ENCODE results near the gene GJD4. TPM values are rescaled to one million over a fixed set of nuclear protein-coding genes. Genes with fewer than 3 reads are reported as not detected.

The GJD4 gene
- total and polyA plus RNA-seq, 2 donors (not counting 1 experiment from before 2014, with no cell fraction given) = not detected

GRCh38 chr10:35558276-35558675 is 46.9 kb upstream of the GJD4 start:
- TF ChIP-seq CTCF (IDR thresholded peaks at IDR 0.05) = no peak
- intact Hi-C loops (cut with micrococcal nuclease) = no loop called here
- Histone ChIP-seq H4K20me1 (ENCODE audit: control insufficient read depth, insufficient read depth, low read length, poor library complexity, severe bottlenecking) (no peaks in the 10 kb centered on the region), H3K9ac (ENCODE audit: low read length) (no peak overlapping the region), H3K27ac (ENCODE audit: low read length in 2 of 2) (no peak overlapping the region), H3K4me1 (ENCODE audit: control insufficient read depth in 2 of 2, insufficient read depth in 2 of 2, low read length in 2 of 2) (peaks cover 18% of the 10 kb centered on the region in 2 donors), H3K4me2 (replicated peaks; ENCODE audit: low read depth, low read length, poor library complexity, severe bottlenecking) (no peak overlapping the region), H2AFZ (ENCODE audit: insufficient read depth, low read depth, low read length, poor library complexity, severe bottlenecking) (no peak overlapping the region), H3K9me3 (ENCODE audit: control extremely low read depth in 1 of 3, control insufficient read depth in 2 of 3, insufficient read depth in 1 of 3, low read length in 2 of 3) (no peaks in the 10 kb centered on the region), H3K79me2 (ENCODE audit: control insufficient read depth, insufficient read depth, low read length) (peaks cover 3% of the 10 kb centered on the region), H3K4me3 (ENCODE audit: control extremely low read depth in 1 of 5, extremely low read depth in 1 of 5, insufficient read depth in 1 of 5, low read depth in 2 of 5, low read length in 4 of 5) (no peak overlapping the region), H3K36me3 (replicated peaks in 1 of 2; ENCODE audit: control extremely low read depth in 1 of 2, control insufficient read depth in 1 of 2, extremely low read depth in 1 of 2, insufficient read depth in 2 of 2, low read length in 1 of 2) (peaks cover 0 to 28% of the 10 kb centered on the region in 2 experiments), H3K27me3 (replicated peaks in 1 of 4; ENCODE audit: control extremely low read depth in 1 of 4, control insufficient read depth in 3 of 4, insufficient read depth in 4 of 4, low read length in 3 of 4) (no peaks in the 10 kb centered on the region)
- ATAC-seq (ENCODE audit: low read depth) (no peak), DNase-seq (no peak)
- Mint-ChIP-seq H3K4me3 (no peak overlapping the region), H3K4me1 (peaks cover 28% of the 10 kb centered on the region), H3K9me3 (ENCODE audit: insufficient read depth) (no peaks in the 10 kb centered on the region), H3K27ac (no peak overlapping the region), H3K27me3 (no peaks in the 10 kb centered on the region)
- POLR2A ChIA-PET = no interaction called here
- CTCF ChIA-PET = no interaction called here
- whole genome bisulfite sequencing (ENCODE audit: insufficient coverage) = no CpG with 5 or more reads among the region's 1 CpG

DNA sequence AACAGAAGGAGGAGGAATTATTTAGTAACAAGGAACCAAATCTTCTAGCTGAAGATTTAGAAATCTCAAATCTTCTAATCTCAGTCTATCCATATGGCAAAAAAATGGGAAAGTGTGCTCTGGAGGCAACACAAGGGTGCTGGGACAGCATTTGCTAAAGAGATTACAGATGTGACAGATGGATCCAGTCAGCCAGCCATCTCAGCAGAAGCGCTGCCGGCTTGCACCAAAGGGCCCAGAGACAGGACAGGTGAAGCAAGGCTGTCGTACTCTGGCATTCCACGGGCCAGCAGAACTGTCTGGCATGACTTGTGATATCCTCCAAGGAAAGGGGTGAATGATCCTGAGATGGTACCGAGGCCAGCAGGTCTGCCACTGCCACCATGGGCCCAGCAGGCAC is 45.7 kb upstream of the GJD4 start:
- H3K9me3 ChIP-seq (ENCODE audit: control extremely low read depth in 1 of 3, control insufficient read depth in 2 of 3, insufficient read depth in 1 of 3, low read length in 2 of 3) = no peaks in the 10 kb centered on the region
- H3K36me3 ChIP-seq (replicated peaks in 1 of 2; ENCODE audit: control extremely low read depth in 1 of 2, control insufficient read depth in 1 of 2, extremely low read depth in 1 of 2, insufficient read depth in 2 of 2, low read length in 1 of 2) = peaks cover 0 to 29% of the 10 kb centered on the region in 2 experiments
- 100% methylated on average over 4 of the region's 5 CpGs for WGBS (ENCODE audit: insufficient coverage)
- no peaks in the 10 kb centered on the region for H3K27me3 ChIP-seq (replicated peaks in 1 of 4; ENCODE audit: control extremely low read depth in 1 of 4, control insufficient read depth in 3 of 4, insufficient read depth in 4 of 4, low read length in 3 of 4)
- no peak overlapping the region for H3K4me3 ChIP-seq (ENCODE audit: control extremely low read depth in 1 of 5, extremely low read depth in 1 of 5, insufficient read depth in 1 of 5, low read depth in 2 of 5, low read length in 4 of 5)
- H3K4me1 ChIP-seq (ENCODE audit: control insufficient read depth in 2 of 2, insufficient read depth in 2 of 2, low read length in 2 of 2) = peaks cover 11 to 18% of the 10 kb centered on the region in 2 donors
- intact Hi-C loops (cut with micrococcal nuclease) = no loop called here
- no peak overlapping the region for H2AFZ ChIP-seq (ENCODE audit: insufficient read depth, low read depth, low read length, poor library complexity, severe bottlenecking)
- Mint-ChIP-seq H3K4me3 (no peak overlapping the region), H3K4me1 (peaks cover 21% of the 10 kb centered on the region), H3K9me3 (ENCODE audit: insufficient read depth) (no peaks in the 10 kb centered on the region), H3K27me3 (no peaks in the 10 kb centered on the region), H3K27ac (no peak overlapping the region)
- no peaks in the 10 kb centered on the region for H4K20me1 ChIP-seq (ENCODE audit: control insufficient read depth, insufficient read depth, low read length, poor library complexity, severe bottlenecking)
- ATAC-seq (ENCODE audit: low read depth) (no peak), DNase-seq (no peak)
- H3K27ac ChIP-seq (ENCODE audit: low read length in 2 of 2) = no peak overlapping the region
- peaks cover 3% of the 10 kb centered on the region for H3K79me2 ChIP-seq (ENCODE audit: control insufficient read depth, insufficient read depth, low read length)
- ChIA-PET POLR2A (no interaction called here), CTCF (interaction anchor here (2.3 kb wide), 1 partner anchor 180 kb away, joined by 8 read pairs; no protein-coding TSS in a partner anchor)
- H3K4me2 ChIP-seq (replicated peaks; ENCODE audit: low read depth, low read length, poor library complexity, severe bottlenecking) = no peak overlapping the region
- TF ChIP-seq CTCF (IDR thresholded peaks at IDR 0.05) = no peak
- TF ChIP-seq EZH2 (IDR thresholded peaks at IDR 0.05; ENCODE audit: borderline replicate concordance, insufficient read depth, low read depth, low read length, poor library complexity, severe bottlenecking) = no peak
- no peak overlapping the region for H3K9ac ChIP-seq (ENCODE audit: low read length)
